GM19239 (cell line): ENCODE measurements around the gene AGAP1.
"Not testable (repeated sequence)": the region's sequence is repeated elsewhere in the genome, so short reads cannot be mapped to it uniquely, and the experiment has no call there.

Experiments
- DNase-seq: peaks from one replicate; pipeline ENCODE4 v3.0.0; 2011; ENCODE audit warnings: low spot score; ENCODE audit not compliant: insufficient read length
- FAIRE-seq: peaks from 2 replicates; lab custom pipeline; 2011; peaks lifted over from hg19 to GRCh38; lab: Jason Lieb, UNC

The AGAP1 gene

DNA sequence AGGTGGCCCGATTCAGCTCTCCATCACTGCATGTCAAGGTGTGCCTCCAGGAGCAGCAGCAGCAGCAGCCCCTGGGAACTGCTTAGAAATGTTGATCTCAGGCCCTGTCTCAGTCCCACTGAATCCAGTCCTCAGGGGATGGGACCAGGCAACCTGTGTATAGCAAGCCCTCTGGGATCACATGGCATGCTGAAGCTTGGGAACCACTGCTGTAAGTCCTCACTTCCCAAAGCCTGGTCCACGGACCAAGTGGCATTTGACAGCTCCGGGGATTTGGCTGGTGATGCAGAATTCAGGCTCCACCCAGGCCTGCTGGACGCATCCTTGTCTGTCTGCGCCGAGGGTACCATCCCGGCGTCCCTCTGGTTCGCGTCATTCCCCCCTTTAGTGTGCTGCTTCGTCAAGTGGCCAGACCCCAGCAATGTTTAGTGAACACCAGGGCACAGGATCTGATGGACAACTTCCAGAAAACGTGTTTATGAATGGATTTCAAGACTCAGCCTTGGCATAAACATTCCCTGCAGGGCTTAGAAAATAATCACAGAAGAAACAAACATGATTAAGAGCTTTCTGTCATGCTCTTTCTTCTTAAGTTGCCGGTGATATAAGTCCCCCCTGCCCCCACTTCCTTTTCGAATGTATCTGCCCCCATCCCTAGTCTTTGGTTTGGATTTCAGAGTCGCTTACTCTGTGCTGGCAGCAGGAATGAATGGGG is 440.4 kb downstream of the AGAP1 start:
- FAIRE-seq (no peak), DNase-seq (no peak)

DNA sequence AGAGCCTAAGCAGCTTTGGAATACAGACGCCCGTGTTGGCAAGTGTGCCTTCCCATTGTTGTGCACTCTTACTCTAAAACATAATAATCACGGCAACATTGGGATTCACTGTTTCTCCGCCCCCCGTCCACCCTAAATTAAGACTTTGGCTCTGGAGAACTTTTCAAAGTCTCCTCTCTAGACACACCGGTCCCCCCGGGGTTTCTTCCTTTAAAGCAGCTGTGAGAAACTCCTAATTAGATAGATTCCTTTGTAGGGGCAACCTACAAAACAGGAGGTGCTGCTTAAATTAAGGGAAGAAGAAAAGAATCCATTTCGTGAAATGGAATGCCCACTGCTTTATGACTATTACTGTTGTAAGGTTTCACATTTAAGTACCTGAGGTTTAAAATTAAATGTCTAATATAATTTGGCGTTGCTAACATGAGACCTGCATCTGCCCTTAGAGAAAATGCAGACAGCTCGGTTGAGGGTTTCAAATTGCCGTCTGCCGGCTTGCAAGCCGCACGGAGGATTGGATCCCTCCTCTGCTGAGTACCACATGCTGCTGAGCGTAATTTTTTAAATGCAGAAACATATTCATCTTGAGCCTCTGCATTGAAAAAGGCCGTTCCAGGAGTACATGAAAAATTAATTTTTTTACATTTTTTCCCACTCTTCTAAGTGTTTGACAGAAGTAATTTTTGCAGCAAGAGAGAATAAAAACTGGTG is 441.1 kb downstream of the AGAP1 start:
- no peak for DNase-seq
- no peak for FAIRE-seq

- FAIRE-seq (no peak), DNase-seq (no peak)
Observed at GRCh38 chr2:235935773-235936172, 441.9 kb downstream of the AGAP1 start.

GRCh38 chr2:235936493-235936892 is 442.6 kb downstream of the AGAP1 start:
- DNase-seq: no peak
- FAIRE-seq: no peak

DNA sequence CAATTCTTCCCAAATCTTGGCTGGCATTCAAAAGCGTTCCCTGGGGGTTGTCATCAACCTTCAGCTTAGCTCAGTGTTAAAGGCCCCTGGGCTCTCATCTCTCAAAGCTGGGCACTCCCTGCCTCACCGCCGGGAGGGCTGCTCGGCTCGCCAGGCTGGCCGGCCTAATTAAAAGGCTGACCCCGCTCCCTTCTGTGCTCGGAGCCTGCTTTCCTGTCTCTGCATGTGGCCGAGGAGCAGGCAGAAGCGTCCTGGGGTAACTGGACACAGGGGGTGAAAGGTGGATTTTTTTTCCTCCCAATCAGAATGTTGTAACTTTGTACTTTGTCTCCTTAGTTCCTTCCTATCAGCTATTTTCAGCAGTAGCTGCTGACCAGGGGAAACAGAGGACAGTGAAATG is 443.2 kb downstream of the AGAP1 start:
- FAIRE-seq (no peak), DNase-seq (no peak)

DNA sequence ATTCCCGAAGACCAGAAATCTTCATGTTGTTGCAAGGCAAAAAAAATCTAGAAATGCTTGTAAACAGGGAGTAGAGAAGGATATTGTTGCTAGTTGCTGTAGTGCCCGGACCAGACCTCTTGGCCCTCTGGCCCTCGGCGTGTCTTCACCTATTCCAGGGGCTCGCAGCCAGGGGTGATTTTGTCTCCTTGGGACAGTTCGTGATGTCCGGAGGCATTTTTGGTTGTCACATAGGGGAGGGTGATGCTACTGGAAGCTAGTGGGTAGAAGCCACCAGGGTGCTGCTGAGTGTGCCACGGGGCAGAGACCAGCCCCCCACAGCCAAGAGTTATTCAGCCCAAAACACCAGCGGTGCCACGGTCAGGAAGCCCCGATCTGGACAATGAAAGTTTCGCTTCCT is 443.7 kb downstream of the AGAP1 start:
- FAIRE-seq (no peak), DNase-seq (no peak)

GRCh38 chr2:235937936-235938335 is 444.1 kb downstream of the AGAP1 start:
- FAIRE-seq: no peak
- DNase-seq: no peak

GRCh38 chr2:235938611-235939010 is 444.8 kb downstream of the AGAP1 start:
- no peak for DNase-seq
- FAIRE-seq: no peak

- no peak for FAIRE-seq
- no peak for DNase-seq
Observed at GRCh38 chr2:235939471-235939870, 445.6 kb downstream of the AGAP1 start.

DNA sequence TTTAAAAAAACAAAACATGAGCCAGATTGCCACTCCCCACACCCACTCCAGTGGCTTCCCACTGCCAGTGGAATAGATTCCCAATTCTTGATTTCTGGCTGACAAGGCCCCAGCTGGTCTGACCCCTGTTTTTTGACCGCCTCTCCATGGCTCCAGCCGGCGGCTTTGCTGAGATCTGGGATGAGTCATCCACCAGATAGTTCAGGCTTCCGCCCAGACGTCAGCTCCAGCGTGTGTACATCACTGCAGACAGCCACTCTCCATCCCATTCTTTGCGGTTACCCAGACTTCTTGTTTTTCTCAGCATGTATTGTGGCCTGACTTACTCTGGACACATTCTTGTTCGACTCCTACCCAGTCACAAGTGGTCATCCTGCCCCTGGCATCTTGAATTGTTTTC is 446.5 kb downstream of the AGAP1 start:
- FAIRE-seq (no peak), DNase-seq (no peak)

DNA sequence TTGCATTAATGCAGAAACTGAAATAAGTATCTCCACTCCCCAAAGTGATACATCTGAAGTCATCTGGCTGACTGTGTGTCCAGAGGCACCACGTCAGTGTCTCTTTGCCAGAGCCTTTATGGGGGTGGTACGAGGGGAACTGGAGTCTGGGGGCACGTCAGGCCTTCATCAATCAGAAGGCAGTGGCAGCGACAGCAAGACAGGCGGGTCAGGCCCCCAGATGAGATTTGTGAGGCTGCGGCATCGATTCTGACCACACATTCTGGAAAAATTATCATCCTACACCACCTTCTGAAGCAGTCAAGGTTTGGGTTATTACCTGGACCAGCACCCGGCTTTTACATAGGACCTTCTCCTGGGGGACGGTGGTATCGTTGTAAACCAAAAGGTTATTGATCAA is 450.7 kb downstream of the AGAP1 start:
- no peak for FAIRE-seq
- no peak for DNase-seq

DNA sequence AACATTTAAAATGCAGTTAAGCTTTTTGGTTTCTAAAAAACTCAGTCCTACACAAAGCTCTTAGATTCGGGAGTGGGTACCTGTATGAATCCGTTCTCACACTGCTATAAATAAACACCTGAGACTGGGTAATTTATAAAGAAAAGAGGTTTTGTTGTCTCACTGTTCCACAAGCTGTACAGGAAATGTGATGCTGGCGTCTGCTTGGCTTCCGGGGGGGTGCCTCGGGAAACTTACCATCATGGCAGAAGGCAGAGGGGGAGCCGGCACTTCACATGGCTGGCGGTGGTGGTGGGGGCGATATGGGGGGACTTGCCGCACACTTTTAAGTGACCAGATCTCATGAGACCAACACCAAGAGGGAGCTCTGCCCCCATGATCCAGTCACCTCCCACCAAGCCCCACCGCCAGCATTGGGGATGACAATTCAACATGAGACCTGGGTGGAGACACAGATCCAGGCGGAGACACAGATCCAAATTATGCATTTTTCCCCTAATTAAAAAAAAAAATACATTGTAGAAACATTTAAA is 451.8 kb downstream of the AGAP1 start:
- no peak for FAIRE-seq

DNA sequence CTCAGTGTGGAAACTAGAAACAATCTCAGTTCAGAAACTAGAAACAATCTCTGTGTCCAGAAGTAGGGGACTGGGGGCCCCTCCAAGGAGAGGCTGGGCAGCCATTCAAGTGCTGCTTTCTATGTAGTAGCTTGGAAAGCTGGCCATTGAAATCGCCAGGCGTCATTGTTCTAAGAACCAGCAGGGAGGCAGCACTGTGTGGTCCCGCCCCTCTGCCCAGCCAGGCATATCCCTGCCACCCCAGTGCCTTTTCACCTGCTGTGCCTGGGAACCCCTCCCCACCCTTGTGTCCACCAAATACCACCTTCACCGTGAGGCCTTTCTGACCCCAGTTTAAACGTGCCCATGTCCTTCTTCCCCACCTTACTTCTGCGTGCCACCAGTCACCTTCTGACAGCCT is 452.7 kb downstream of the AGAP1 start:
- FAIRE-seq (no peak), DNase-seq (no peak)

More for the DNA sequence above, 451.8 kb downstream of the AGAP1 start:
- no peak for DNase-seq

DNA sequence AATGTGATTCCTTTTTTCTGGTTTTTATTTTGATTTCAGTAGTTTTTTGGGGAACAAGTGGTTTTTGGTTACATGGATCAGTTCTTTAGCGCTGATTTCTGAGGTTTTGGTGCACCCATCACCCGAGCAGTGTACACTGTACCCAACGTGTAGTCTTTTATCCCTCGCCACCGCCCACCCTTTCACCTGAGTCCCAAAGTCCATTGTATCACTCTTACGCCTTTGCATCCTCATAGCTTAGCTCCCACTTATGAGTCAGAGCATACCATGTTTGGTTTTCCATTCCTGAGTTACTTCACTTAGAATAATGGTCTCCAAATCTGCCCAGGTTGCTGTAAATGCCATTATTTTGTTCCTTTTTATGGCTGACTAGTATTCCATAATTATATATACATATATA is 453.2 kb downstream of the AGAP1 start:
- not testable (repeated sequence) for FAIRE-seq, DNase-seq

- DNase-seq (no peak), FAIRE-seq (no peak)
Observed at GRCh38 chr2:235949567-235950472, 456.0 kb downstream of the AGAP1 start.

- no peak for FAIRE-seq
Observed at GRCh38 chr2:235950473-235950809, 456.6 kb downstream of the AGAP1 start.

DNA sequence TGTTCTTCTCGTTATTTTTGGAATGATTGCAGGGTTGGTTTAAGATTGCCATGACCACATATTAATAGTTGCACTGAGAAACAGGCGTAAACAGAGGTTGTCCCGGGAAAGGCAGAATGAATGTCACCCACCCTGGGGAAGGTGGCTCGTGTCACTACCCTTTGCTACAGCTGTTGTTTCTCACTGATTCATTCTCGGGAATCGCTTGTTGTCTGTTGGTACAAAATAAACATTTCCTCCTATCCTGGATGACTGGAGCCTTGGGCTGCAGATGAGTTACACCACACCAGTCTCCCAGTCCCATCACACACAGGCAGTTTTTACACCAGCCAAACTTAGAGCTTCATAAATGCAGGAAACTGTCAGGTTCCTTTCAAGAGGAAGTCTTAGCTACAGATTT is 457.6 kb downstream of the AGAP1 start:
- DNase-seq (no peak), FAIRE-seq (no peak)

More at GRCh38 chr2:235950473-235950809, 456.6 kb downstream of the AGAP1 start:
- DNase-seq: no peak

GRCh38 chr2:235951982-235952381 is 458.1 kb downstream of the AGAP1 start:
- DNase-seq (no peak), FAIRE-seq (no peak)

- FAIRE-seq: no peak
- DNase-seq: no peak
Observed at GRCh38 chr2:235952714-235953113, 458.9 kb downstream of the AGAP1 start.

GRCh38 chr2:235954281-235954680 is 460.4 kb downstream of the AGAP1 start:
- FAIRE-seq (no peak), DNase-seq (no peak)
